Measurements from ENCODE around the gene COX20. TPM values are rescaled to one million over a fixed set of nuclear protein-coding genes. Genes with fewer than 3 reads are reported as not detected.
A peak's percentile ranks its signal among the peaks of the same experiment; 100 is the strongest.

Gene COX20
- total and polyA plus RNA-seq, 2 of the 4 experiments (the other 2 are of a cell fraction): 13.3 to 27.0 TPM

- TF ChIP-seq, protein P1, sequence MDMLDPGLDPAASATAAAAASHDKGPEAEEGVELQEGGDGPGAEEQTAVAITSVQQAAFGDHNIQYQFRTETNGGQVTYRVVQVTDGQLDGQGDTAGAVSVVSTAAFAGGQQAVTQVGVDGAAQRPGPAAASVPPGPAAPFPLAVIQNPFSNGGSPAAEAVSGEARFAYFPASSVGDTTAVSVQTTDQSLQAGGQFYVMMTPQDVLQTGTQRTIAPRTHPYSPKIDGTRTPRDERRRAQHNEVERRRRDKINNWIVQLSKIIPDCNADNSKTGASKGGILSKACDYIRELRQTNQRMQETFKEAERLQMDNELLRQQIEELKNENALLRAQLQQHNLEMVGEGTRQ (IDR thresholded peaks at IDR 0.05; ENCODE audit: low read depth, low read length): peak; percentile 50; the same call in 1 of the 2 replicates
- TF ChIP-seq SMC3 (IDR thresholded peaks at IDR 0.05; ENCODE audit: low read depth, low read length): no peak
- TF ChIP-seq MAZ (IDR thresholded peaks at IDR 0.05; ENCODE audit: borderline replicate concordance, low read depth, low read length): peak; percentile 81; the same call in 1 of the 2 replicates
- TF ChIP-seq CEBPB (IDR thresholded peaks at IDR 0.05; ENCODE audit: low read depth, low read length): no peak
Observed at GRCh38 chr1:244835276-244836134, at the start of gene COX20 (continued).

All from IMR-90 (cell line).